Measurements from ENCODE around the gene MTO1. TPM values are rescaled to one million over a fixed set of nuclear protein-coding genes. Genes with fewer than 3 reads are reported as not detected.

MTO1 gene
- total RNA-seq, 2 experiments from 2014 or later: 47.9 to 48.0 TPM

- peaks cover 32% of the 10 kb centered on the region for H3K4me1 Mint-ChIP-seq (ENCODE audit: low read depth)
- Histone ChIP-seq H3K9me3 (ENCODE audit: control insufficient read depth in 1 of 2, insufficient read depth in 1 of 2, low read length in 2 of 2) (no peaks in the 10 kb centered on the region), H3K4me3 (ENCODE audit: low read length) (peak overlapping the region; percentile 87), H3K27me3 (ENCODE audit: control insufficient read depth in 1 of 2, insufficient read depth in 2 of 2, low read length in 2 of 2) (no peaks in the 10 kb centered on the region), H3K4me1 (ENCODE audit: insufficient read depth, low read length) (peaks cover 54% of the 10 kb centered on the region), H3K27ac (ENCODE audit: low read depth in 1 of 2, low read length in 2 of 2) (peak overlapping the region; percentile 69 to 85), H3K36me3 (ENCODE audit: insufficient read depth, low read length) (peaks cover 5% of the 10 kb centered on the region)
- H3K4me3 Mint-ChIP-seq: peak overlapping the region; percentile 92
- CTCF ChIA-PET: interaction anchor here (2.6 kb wide), 1 partner anchor 9 kb away, joined by 15 read pairs; the partner anchor contains the start of gene MTO1
- H3K9me3 Mint-ChIP-seq: no peaks in the 10 kb centered on the region
- intact Hi-C loops (cut with DNase I, micrococcal nuclease): no loop called here
- DNase-seq: peak; percentile 9 to 74 (median 31)
- TF ChIP-seq CTCF (IDR thresholded peaks at IDR 0.05): no peak
- POLR2A ChIA-PET: interaction anchor here (1.0 to 3.7 kb wide), 9 partner anchors 10 to 1833 kb away, joined by 3 to 103 read pairs (median 6); partner anchors contain the start of genes DDX43, EEF1A1, MTO1 and SLC17A5
- ATAC-seq (ENCODE audit: poor library complexity): peak; percentile 53
- H3K27ac Mint-ChIP-seq: peak overlapping the region; percentile 86
- H3K36me3 Mint-ChIP-seq (ENCODE audit: low read depth): peaks cover 14% of the 10 kb centered on the region
- no peaks in the 10 kb centered on the region for H3K27me3 Mint-ChIP-seq
These were observed 10.1 kb upstream of the MTO1 start for GRCh38 chr6:73451223-73452106.

DNA sequence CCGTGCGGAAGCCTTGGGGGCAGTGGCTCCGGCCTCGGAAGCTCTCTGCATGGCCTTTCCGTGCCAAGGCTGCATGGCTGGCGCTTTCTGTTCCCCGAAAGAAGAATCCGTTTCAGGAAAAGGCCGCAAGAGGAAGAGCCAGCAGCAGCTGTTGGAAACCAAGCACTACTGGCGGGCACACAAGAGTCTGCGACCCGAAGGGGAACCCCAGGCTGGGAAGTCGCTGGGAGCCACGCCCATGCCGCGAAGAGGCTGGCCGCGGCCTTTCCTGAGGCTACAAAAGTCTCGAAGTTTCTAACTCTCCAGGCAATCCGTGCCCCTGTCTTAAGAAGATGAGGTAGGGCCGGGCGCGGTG, 9.5 kb upstream of the MTO1 start, which contains the start of gene CGAS:
Gene CGAS, minus strand, starts transcription at position 191 of the 355 bp plus-strand sequence. Its CDS starts 116 bp downstream, at position 75.
- intact Hi-C loops (cut with DNase I, micrococcal nuclease): no loop called here
- peak; percentile 82 for ATAC-seq (ENCODE audit: poor library complexity)
- CTCF ChIA-PET: interaction anchor here (2.6 kb wide), 1 partner anchor 9 kb away, joined by 15 read pairs; the partner anchor contains the start of gene MTO1

More for the DNA sequence above, 9.5 kb upstream of the MTO1 start, which contains the start of gene CGAS:
- no peak for TF ChIP-seq CTCF (IDR thresholded peaks at IDR 0.05)
- H3K27ac Mint-ChIP-seq: peak within 1 kb of the TSS; percentile 86
- Histone ChIP-seq H3K9me3 (ENCODE audit: control insufficient read depth in 1 of 2, insufficient read depth in 1 of 2, low read length in 2 of 2) (no peaks in the 10 kb centered on the region), H3K27me3 (ENCODE audit: control insufficient read depth in 1 of 2, insufficient read depth in 2 of 2, low read length in 2 of 2) (no peaks in the 10 kb centered on the region), H3K4me3 (ENCODE audit: low read length) (peak within 1 kb of the TSS; percentile 87), H3K27ac (ENCODE audit: low read depth in 1 of 2, low read length in 2 of 2) (peak within 1 kb of the TSS; percentile 69 to 85), H3K36me3 (ENCODE audit: insufficient read depth, low read length) (peaks cover 5% of the 10 kb centered on the region), H3K4me1 (ENCODE audit: insufficient read depth, low read length) (peaks cover 54% of the 10 kb centered on the region)
- H3K9me3 Mint-ChIP-seq: no peaks in the 10 kb centered on the region
- peak within 1 kb of the TSS; percentile 92 for H3K4me3 Mint-ChIP-seq
- peaks cover 14% of the 10 kb centered on the region for H3K36me3 Mint-ChIP-seq (ENCODE audit: low read depth)
- DNase-seq: peak; percentile 51 to 92 (median 64)
- no peaks in the 10 kb centered on the region for H3K27me3 Mint-ChIP-seq
- POLR2A ChIA-PET: interaction anchor here (1.1 to 3.7 kb wide), 7 partner anchors 10 to 1832 kb away, joined by 3 to 103 read pairs (median 12); partner anchors contain the start of genes DDX43, EEF1A1, MTO1 and SLC17A5
- peaks cover 32% of the 10 kb centered on the region for H3K4me1 Mint-ChIP-seq (ENCODE audit: low read depth)
